ENCODE results near the gene PRR23A. TPM values are rescaled to one million over a fixed set of nuclear protein-coding genes. Genes with fewer than 3 reads are reported as not detected.

PRR23A gene
- total RNA-seq, 1 experiment from 2014 or later = not detected

GRCh38 chr3:138976047-138976446 lies 30.0 kb downstream of the PRR23A start:
- Histone ChIP-seq H3F3A (ENCODE audit: low read length, unreplicated experiment) (no peaks in the 10 kb centered on the region), H3K27ac (ENCODE audit: low read length) (no peak overlapping the region), H3K9me3 (ENCODE audit: low read length) (no peaks in the 10 kb centered on the region), H3K79me2 (ENCODE audit: low read length) (no peaks in the 10 kb centered on the region), H3K9ac (ENCODE audit: low read length) (no peak overlapping the region), H3K36me3 (ENCODE audit: low read depth, low read length) (no peaks in the 10 kb centered on the region), H3K4me2 (ENCODE audit: low read length) (no peak overlapping the region), H3K4me3 (ENCODE audit: low read length) (no peak overlapping the region), H3K4me1 (ENCODE audit: insufficient read depth, low read length) (peaks cover 8% of the 10 kb centered on the region), H2AFZ (ENCODE audit: low read length) (no peak overlapping the region), H4K20me1 (ENCODE audit: low read length) (no peaks in the 10 kb centered on the region), H3K9me2 (replicated peaks; ENCODE audit: low read length) (no peaks in the 10 kb centered on the region), H3K27me3 (ENCODE audit: low read length) (no peaks in the 10 kb centered on the region)
- intact Hi-C loops (cut with micrococcal nuclease) = no loop called here
- ATAC-seq = no peak
- ChIA-PET POLR2A (ENCODE audit: unreplicated experiment) (no interaction called here), CTCF (no interaction called here)
- TF ChIP-seq CTCF (conservative IDR thresholded peaks at IDR 0.05; ENCODE audit: low read depth, low read length) (no peak), EZH2 (IDR thresholded peaks at IDR 0.05; ENCODE audit: low read length, unreplicated experiment) (no peak), EZH2phosphoT487 (IDR thresholded peaks at IDR 0.05; ENCODE audit: borderline replicate concordance, low read length) (no peak)
- no peak for DNase-seq
- BruUV-seq (replicated peaks) = no TSS peak

- intact Hi-C loops (cut with micrococcal nuclease) = no loop called here
- no peaks in the 10 kb centered on the region for H3F3A ChIP-seq (ENCODE audit: low read length, unreplicated experiment)
- H3K9ac ChIP-seq (ENCODE audit: low read length) = no peak overlapping the region
- no peaks in the 10 kb centered on the region for H3K9me2 ChIP-seq (replicated peaks; ENCODE audit: low read length)
- H3K9me3 ChIP-seq (ENCODE audit: low read length) = no peaks in the 10 kb centered on the region
- no peaks in the 10 kb centered on the region for H3K36me3 ChIP-seq (ENCODE audit: low read depth, low read length)
- peaks cover 8% of the 10 kb centered on the region for H3K4me1 ChIP-seq (ENCODE audit: insufficient read depth, low read length)
- no peaks in the 10 kb centered on the region for H3K27me3 ChIP-seq (ENCODE audit: low read length)
- H2AFZ ChIP-seq (ENCODE audit: low read length) = no peak overlapping the region
- ChIA-PET CTCF (no interaction called here), POLR2A (ENCODE audit: unreplicated experiment) (no interaction called here)
- no peaks in the 10 kb centered on the region for H4K20me1 ChIP-seq (ENCODE audit: low read length)
- H3K4me2 ChIP-seq (ENCODE audit: low read length) = no peak overlapping the region
- H3K4me3 ChIP-seq (ENCODE audit: low read length) = no peak overlapping the region
- H3K79me2 ChIP-seq (ENCODE audit: low read length) = no peaks in the 10 kb centered on the region
- no TSS peak for BruUV-seq (replicated peaks)
- H3K27ac ChIP-seq (ENCODE audit: low read length) = no peak overlapping the region
- no peak for TF ChIP-seq CTCF (conservative IDR thresholded peaks at IDR 0.05; ENCODE audit: low read depth, low read length)
- TF ChIP-seq EZH2phosphoT487 (IDR thresholded peaks at IDR 0.05; ENCODE audit: borderline replicate concordance, low read length) = no peak
- TF ChIP-seq EZH2 (IDR thresholded peaks at IDR 0.05; ENCODE audit: low read length, unreplicated experiment) = no peak
- no peak for ATAC-seq
- DNase-seq = no peak
These were observed 30.7 kb downstream of the PRR23A start for GRCh38 chr3:138975351-138975750.

- no peak for TF ChIP-seq CTCF (conservative IDR thresholded peaks at IDR 0.05; ENCODE audit: low read depth, low read length)
- no peak for TF ChIP-seq EZH2 (IDR thresholded peaks at IDR 0.05; ENCODE audit: low read length, unreplicated experiment)
- TF ChIP-seq EZH2phosphoT487 (IDR thresholded peaks at IDR 0.05; ENCODE audit: borderline replicate concordance, low read length) = no peak
- H3K9me2 ChIP-seq (replicated peaks; ENCODE audit: low read length) = no peaks in the 10 kb centered on the region
- intact Hi-C loops (cut with micrococcal nuclease) = no loop called here
- no peaks in the 10 kb centered on the region for H4K20me1 ChIP-seq (ENCODE audit: low read length)
- no peaks in the 10 kb centered on the region for H3F3A ChIP-seq (ENCODE audit: low read length, unreplicated experiment)
- H3K9ac ChIP-seq (ENCODE audit: low read length) = no peak overlapping the region
- H3K27me3 ChIP-seq (ENCODE audit: low read length) = no peaks in the 10 kb centered on the region
- ChIA-PET CTCF (no interaction called here), POLR2A (ENCODE audit: unreplicated experiment) (no interaction called here)
- peak; percentile 92 for ATAC-seq
- no TSS peak for BruUV-seq (replicated peaks)
- H3K9me3 ChIP-seq (ENCODE audit: low read length) = no peaks in the 10 kb centered on the region
- no peak overlapping the region for H3K4me3 ChIP-seq (ENCODE audit: low read length)
- peaks cover 8% of the 10 kb centered on the region for H3K4me1 ChIP-seq (ENCODE audit: insufficient read depth, low read length)
- H2AFZ ChIP-seq (ENCODE audit: low read length) = no peak overlapping the region
- H3K4me2 ChIP-seq (ENCODE audit: low read length) = no peak overlapping the region
- DNase-seq = peak; percentile 65
- no peaks in the 10 kb centered on the region for H3K79me2 ChIP-seq (ENCODE audit: low read length)
- no peaks in the 10 kb centered on the region for H3K36me3 ChIP-seq (ENCODE audit: low read depth, low read length)
- no peak overlapping the region for H3K27ac ChIP-seq (ENCODE audit: low read length)
These were observed 31.6 kb downstream of the PRR23A start for GRCh38 chr3:138974462-138974861.

All from PC-3 (cell line).